Neural progenitor cell (in vitro differentiated cells): ENCODE data around the gene ME1. TPM values are rescaled to one million over a fixed set of nuclear protein-coding genes. Genes with fewer than 3 reads are reported as not detected.

Experiments
- DNase-seq: peaks from one replicate; pipeline ENCODE4 v3.0.0-alpha.2; 2016; ENCODE audit warnings: low spot score
- H2AFZ ChIP-seq: fragments of 200-600 bp; sonication (generic); replicated peaks from 2 replicates; pipeline ENCODE4 v1.6.1; 2016; ENCODE audit warnings: antibody characterized with exemption
- H3F3A ChIP-seq: fragments of 200-600 bp; sonication (generic); 2 replicates; pipeline ENCODE4 v1.6.1; 2016; ENCODE audit warnings: antibody characterized with exemption, low read depth
- H3K27ac ChIP-seq: fragments of 200-600 bp; sonication (generic); 2 replicates; pipeline ENCODE4 v1.5.1; 2016; ENCODE audit warnings: mild to moderate bottlenecking
- H3K27me3 ChIP-seq: fragments of 200-600 bp; sonication (generic); 2 replicates; pipeline ENCODE4 v1.6.1; 2016; ENCODE audit warnings: mild to moderate bottlenecking, moderate library complexity
- H3K36me3 ChIP-seq: fragments of 200-600 bp; sonication (generic); 2 replicates; pipeline ENCODE4 v1.5.1; 2016
- H3K4me1 ChIP-seq: fragments of 200-600 bp; sonication (generic); 2 replicates; pipeline ENCODE4 v1.6.1; 2016; ENCODE audit warnings: mixed run types
- H3K4me2 ChIP-seq: fragments of 200-600 bp; sonication (generic); 2 replicates; pipeline ENCODE4 v1.6.1; 2016
- H3K4me3 ChIP-seq: fragments of 200-600 bp; sonication (generic); 2 replicates; pipeline ENCODE4 v1.5.1; 2016
- H3K79me2 ChIP-seq: fragments of 200-600 bp; sonication (generic); 2 replicates; pipeline ENCODE4 v1.6.1; 2016; ENCODE audit warnings: low read depth
- H3K9ac ChIP-seq: fragments of 200-600 bp; sonication (generic); 2 replicates; pipeline ENCODE4 v1.6.1; 2016
- H3K9me3 ChIP-seq: fragments of 200-600 bp; sonication (generic); 2 replicates; pipeline ENCODE4 v1.5.1; 2016; ENCODE audit warnings: low read depth
- H4K20me1 ChIP-seq: fragments of 200-600 bp; sonication (generic); 2 replicates; pipeline ENCODE4 v1.6.1; 2016; ENCODE audit warnings: low read depth
- H3K27ac Mint-ChIP-seq: 3 replicates; pipeline ENCODE4 v1.8.0; 2021; ENCODE audit warnings: mixed read lengths
- H3K27me3 Mint-ChIP-seq: 2 replicates; pipeline ENCODE4 v1.8.0; 2022; ENCODE audit warnings: low read depth, mild to moderate bottlenecking, inconsistent platforms, moderate library complexity, mixed read lengths; ENCODE audit not compliant: insufficient read depth
- H3K36me3 Mint-ChIP-seq: 3 replicates; pipeline ENCODE4 v1.8.0; 2021; ENCODE audit warnings: mixed read lengths
- H3K4me1 Mint-ChIP-seq: 3 replicates; pipeline ENCODE4 v1.8.0; 2021; ENCODE audit warnings: mixed read lengths
- H3K4me3 Mint-ChIP-seq: 3 replicates; pipeline ENCODE4 v1.8.0; 2021; ENCODE audit warnings: mild to moderate bottlenecking, moderate library complexity, mixed read lengths
- H3K9me3 Mint-ChIP-seq: 3 replicates; pipeline ENCODE4 v1.8.0; 2020; ENCODE audit warnings: mixed read lengths
- CTCF ChIP-seq: fragments of 200-600 bp; sonication (generic); IDR thresholded peaks from 2 replicates; pipeline ENCODE4 v1.5.1; 2017; ENCODE audit warnings: antibody characterized with exemption, mild to moderate bottlenecking
- EZH2 ChIP-seq: fragments of 200-600 bp; sonication (generic); IDR thresholded peaks from 2 replicates; pipeline ENCODE4 v1.6.1; 2017; ENCODE audit warnings: antibody characterized with exemption, mild to moderate bottlenecking, moderate library complexity
- EZH2phosphoT487 ChIP-seq: fragments of 200-600 bp; sonication (generic); IDR thresholded peaks from 2 replicates; pipeline ENCODE4 v1.6.1; 2017; ENCODE audit warnings: antibody characterized with exemption
- total RNA-seq: library from RNA; depleted of rRNA; stranded (reverse); fragments of >200 nt; gene quantifications from 2 replicates; pipeline ENCODE4 v1.2.3, GENCODE V29; 2015; ENCODE audit warnings: low replicate concordance

The ME1 gene
- total RNA-seq, 1 donor from 2014 or later: 2.8 TPM

DNA sequence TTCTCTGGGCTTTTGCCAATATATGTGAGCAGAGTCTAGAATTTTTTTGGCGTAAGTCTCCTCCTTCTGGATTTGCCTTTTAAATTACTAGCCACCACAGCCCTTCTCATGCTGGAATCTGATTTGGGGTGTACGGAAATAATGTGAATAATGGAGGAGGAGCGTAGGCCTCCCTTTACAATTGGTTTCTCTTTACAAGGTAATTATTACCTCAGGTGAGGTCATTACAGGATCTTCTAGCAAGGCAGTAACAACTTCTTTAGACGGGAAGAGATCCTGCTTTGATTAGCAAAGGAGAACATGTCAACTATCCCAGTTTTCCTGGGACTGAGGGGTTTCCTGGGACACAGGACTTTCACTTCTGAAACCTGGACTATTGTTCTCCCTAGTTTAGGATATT, 228.8 kb downstream of the ME1 start:
- Mint-ChIP-seq H3K4me1 (no peaks in the 10 kb centered on the region), H3K27me3 (no peaks in the 10 kb centered on the region), H3K4me3 (no peak overlapping the region), H3K9me3 (no peaks in the 10 kb centered on the region), H3K36me3 (no peaks in the 10 kb centered on the region), H3K27ac (no peak overlapping the region)
- H3K4me2 ChIP-seq: no peak overlapping the region
- H3K4me1 ChIP-seq: no peaks in the 10 kb centered on the region
- no peaks in the 10 kb centered on the region for H3F3A ChIP-seq
- H4K20me1 ChIP-seq: no peaks in the 10 kb centered on the region
- H3K27me3 ChIP-seq: no peaks in the 10 kb centered on the region
- no peak overlapping the region for H3K27ac ChIP-seq
- TF ChIP-seq EZH2 (no peak), CTCF (no peak)
- H3K36me3 ChIP-seq: no peaks in the 10 kb centered on the region
- DNase-seq: no peak
- H3K9ac ChIP-seq: no peak overlapping the region
- no peak overlapping the region for H2AFZ ChIP-seq
- H3K79me2 ChIP-seq: no peaks in the 10 kb centered on the region
- H3K9me3 ChIP-seq: no peaks in the 10 kb centered on the region
- no peak overlapping the region for H3K4me3 ChIP-seq

- H3K4me2 ChIP-seq: no peak overlapping the region
- Mint-ChIP-seq H3K4me1 (peaks cover 3% of the 10 kb centered on the region), H3K36me3 (peaks cover 5% of the 10 kb centered on the region), H3K9me3 (no peaks in the 10 kb centered on the region), H3K27me3 (no peaks in the 10 kb centered on the region), H3K27ac (no peak overlapping the region), H3K4me3 (no peak overlapping the region)
- H4K20me1 ChIP-seq: peaks cover 4% of the 10 kb centered on the region
- no peaks in the 10 kb centered on the region for H3K27me3 ChIP-seq
- H3K9me3 ChIP-seq: no peaks in the 10 kb centered on the region
- H3K4me3 ChIP-seq: no peak overlapping the region
- H3K79me2 ChIP-seq: peaks cover 3% of the 10 kb centered on the region
- peaks cover 4% of the 10 kb centered on the region for H3K36me3 ChIP-seq
- H2AFZ ChIP-seq: no peak overlapping the region
- no peak for TF ChIP-seq EZH2phosphoT487
- no peak for TF ChIP-seq CTCF
- TF ChIP-seq EZH2: no peak
- no peak for DNase-seq
- no peak overlapping the region for H3K9ac ChIP-seq
- H3F3A ChIP-seq: no peaks in the 10 kb centered on the region
- H3K4me1 ChIP-seq: no peaks in the 10 kb centered on the region
- H3K27ac ChIP-seq: no peak overlapping the region
Observed at GRCh38 chr6:83199863-83200225, 231.0 kb downstream of the ME1 start.

GRCh38 chr6:83199173-83199862, 231.5 kb downstream of the ME1 start:
- Histone ChIP-seq H4K20me1 (peaks cover 6% of the 10 kb centered on the region), H3K27ac (no peak overlapping the region), H3K4me3 (no peak overlapping the region), H3F3A (no peaks in the 10 kb centered on the region), H3K9me3 (no peaks in the 10 kb centered on the region), H3K4me1 (peaks cover 5% of the 10 kb centered on the region), H2AFZ (no peak overlapping the region), H3K79me2 (peaks cover 8% of the 10 kb centered on the region), H3K27me3 (no peaks in the 10 kb centered on the region), H3K9ac (no peak overlapping the region), H3K36me3 (peaks cover 4% of the 10 kb centered on the region), H3K4me2 (no peak overlapping the region)
- Mint-ChIP-seq H3K4me3 (no peak overlapping the region), H3K27ac (no peak overlapping the region), H3K4me1 (peaks cover 8% of the 10 kb centered on the region), H3K9me3 (no peaks in the 10 kb centered on the region), H3K36me3 (peaks cover 5% of the 10 kb centered on the region), H3K27me3 (no peaks in the 10 kb centered on the region)
- TF ChIP-seq CTCF (no peak), EZH2 (no peak), EZH2phosphoT487 (no peak)
- no peak for DNase-seq
